Fibroblast of villous mesenchyme (primary cell): ENCODE data around the gene HK1. TPM values are rescaled to one million over a fixed set of nuclear protein-coding genes. Genes with fewer than 3 reads are reported as not detected.
"Not testable (repeated sequence)": the region's sequence is repeated elsewhere in the genome, so short reads cannot be mapped to it uniquely, and the experiment has no call there.

Source experiments
- DNase-seq: peaks from one replicate; pipeline ENCODE4 v3.0.0-alpha.2; 2010; ENCODE audit warnings: low read depth
- H3K4me3 ChIP-seq: 2 replicates; pipeline ENCODE4 v1.5.1; 2011; ENCODE audit warnings: low read depth, mild to moderate bottlenecking, low read length
- total RNA-seq: library from RNA; depleted of rRNA; stranded (reverse); fragments of >200 nt; gene quantifications from 2 replicates; pipeline ENCODE4 v1.2.3, GENCODE V29; 2012
- TF ChIP-seq, protein P1 (sequence below): IDR thresholded peaks from 2 replicates; pipeline ENCODE4 v1.5.1; 2012; ENCODE audit warnings: low read depth, mild to moderate bottlenecking, low read length; ENCODE audit not compliant: insufficient read depth

The HK1 gene
- total RNA-seq, 1 donor, result 91.1 TPM

DNA sequence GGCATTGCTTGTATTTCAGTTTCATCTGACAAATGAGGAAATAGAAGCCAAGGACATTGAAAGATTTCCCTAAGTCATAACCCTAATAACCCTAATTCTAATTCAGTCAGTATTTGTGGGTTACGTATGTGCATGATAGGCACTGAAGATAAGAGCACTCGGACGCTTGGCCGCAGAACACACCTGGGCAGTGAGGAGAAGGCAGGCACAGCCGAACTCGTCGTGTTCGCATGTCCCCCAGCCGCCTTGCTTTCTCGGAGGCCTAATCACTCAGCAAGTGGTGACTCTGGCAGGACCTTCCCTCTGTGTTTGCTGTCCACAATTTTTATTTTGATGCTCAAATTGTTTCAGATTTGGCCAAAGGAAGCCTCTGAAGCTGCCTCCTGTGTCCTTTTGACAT, 34.5 kb upstream of the HK1 start:
- TF ChIP-seq, protein P1, sequence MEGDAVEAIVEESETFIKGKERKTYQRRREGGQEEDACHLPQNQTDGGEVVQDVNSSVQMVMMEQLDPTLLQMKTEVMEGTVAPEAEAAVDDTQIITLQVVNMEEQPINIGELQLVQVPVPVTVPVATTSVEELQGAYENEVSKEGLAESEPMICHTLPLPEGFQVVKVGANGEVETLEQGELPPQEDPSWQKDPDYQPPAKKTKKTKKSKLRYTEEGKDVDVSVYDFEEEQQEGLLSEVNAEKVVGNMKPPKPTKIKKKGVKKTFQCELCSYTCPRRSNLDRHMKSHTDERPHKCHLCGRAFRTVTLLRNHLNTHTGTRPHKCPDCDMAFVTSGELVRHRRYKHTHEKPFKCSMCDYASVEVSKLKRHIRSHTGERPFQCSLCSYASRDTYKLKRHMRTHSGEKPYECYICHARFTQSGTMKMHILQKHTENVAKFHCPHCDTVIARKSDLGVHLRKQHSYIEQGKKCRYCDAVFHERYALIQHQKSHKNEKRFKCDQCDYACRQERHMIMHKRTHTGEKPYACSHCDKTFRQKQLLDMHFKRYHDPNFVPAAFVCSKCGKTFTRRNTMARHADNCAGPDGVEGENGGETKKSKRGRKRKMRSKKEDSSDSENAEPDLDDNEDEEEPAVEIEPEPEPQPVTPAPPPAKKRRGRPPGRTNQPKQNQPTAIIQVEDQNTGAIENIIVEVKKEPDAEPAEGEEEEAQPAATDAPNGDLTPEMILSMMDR, result no peak
- H3K4me3 ChIP-seq, result no peak overlapping the region
- no peak for DNase-seq

DNA sequence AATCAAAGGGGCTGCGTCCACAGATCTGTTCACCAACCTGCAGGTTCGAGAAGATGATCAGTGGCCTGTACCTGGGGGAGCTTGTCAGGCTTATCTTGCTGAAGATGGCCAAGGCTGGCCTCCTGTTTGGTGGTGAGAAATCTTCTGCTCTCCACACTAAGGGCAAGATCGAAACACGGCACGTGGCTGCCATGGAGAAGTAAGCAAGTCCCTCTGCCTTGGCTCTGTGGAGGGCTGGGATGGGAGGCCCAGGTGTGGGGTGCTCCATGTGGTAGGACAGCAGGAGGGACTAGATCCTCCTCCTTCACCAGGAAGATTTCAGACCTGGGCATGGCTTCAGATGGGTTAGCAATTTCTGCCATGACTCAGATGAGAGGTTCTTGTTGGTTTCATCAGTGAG, 32.3 kb upstream of the HK1 start:
- TF ChIP-seq, protein P1, result no peak

DNA sequence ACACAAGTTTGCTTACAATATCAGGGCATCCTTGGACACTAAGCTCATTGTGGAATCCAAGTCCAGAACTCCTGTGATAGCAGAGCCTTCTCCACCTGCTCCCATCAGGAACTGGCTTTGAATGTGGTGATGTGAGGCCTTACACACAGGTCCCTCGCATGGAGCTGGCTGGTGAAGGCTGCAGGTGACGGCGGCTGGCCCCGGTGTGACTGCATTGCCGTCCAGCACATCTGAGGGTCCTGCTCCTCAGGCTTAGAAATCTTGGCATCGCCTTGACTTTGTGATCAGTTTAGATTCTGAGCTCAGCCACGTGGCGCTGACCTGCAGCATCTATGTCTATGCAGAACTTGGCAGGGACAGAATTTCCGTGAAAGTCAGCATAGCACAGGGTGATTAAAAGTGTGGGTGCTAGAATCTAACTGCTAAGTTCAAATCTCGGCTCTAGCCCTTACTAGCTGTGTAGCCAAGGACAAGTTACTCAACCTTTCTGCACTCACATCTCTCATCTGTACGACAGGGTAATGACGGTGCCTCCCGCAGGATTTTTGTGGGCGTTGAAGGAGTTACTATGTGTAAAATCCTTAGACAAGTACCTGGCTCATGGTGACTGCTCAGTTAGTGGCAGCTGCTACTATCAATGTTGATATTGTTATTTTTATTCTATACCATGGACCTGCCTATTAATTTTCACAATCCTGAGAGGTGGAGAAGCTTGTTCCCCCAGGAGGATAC, 31.5 kb upstream of the HK1 start:
- H3K4me3 ChIP-seq, result no peak overlapping the region
- TF ChIP-seq, protein P1, result no peak
- DNase-seq, result no peak

More for the DNA sequence above, 32.3 kb upstream of the HK1 start:
- no peak overlapping the region for H3K4me3 ChIP-seq
- DNase-seq, result no peak

DNA sequence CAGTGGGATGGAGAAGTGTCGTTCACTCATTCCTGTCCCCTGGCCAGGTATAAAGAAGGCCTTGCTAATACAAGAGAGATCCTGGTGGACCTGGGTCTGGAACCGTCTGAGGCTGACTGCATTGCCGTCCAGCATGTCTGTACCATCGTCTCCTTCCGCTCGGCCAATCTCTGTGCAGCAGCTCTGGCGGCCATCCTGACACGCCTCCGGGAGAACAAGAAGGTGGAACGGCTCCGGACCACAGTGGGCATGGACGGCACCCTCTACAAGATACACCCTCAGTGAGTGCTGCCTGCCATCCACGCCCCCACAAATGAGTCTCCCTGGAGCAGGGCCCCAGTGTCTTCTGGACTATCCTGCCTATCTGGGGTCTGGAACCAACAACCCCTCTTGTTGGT, 31.0 kb upstream of the HK1 start:
- TF ChIP-seq, protein P1, result no peak
- no peak overlapping the region for H3K4me3 ChIP-seq
- DNase-seq, result no peak

DNA sequence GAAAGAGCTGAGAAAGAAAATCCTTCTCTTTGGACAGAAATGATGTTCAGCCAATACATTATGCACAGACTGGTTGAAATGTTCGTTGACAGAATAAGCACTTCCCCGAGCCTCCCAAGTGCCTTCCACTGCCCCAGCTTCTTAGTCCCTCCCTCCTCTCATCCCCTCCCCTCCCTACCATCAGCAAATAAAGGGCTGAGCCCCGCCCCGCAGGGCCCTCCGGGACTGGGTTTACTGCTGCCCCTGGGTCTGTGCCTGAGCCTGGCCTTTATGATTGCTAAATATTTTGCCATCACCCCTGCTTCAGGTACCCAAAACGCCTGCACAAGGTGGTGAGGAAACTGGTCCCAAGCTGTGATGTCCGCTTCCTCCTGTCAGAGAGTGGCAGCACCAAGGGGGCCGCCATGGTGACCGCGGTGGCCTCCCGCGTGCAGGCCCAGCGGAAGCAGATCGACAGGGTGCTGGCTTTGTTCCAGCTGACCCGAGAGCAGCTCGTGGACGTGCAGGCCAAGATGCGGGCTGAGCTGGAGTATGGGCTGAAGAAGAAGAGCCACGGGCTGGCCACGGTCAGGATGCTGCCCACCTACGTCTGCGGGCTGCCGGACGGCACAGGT, 30.1 kb upstream of the HK1 start:
- TF ChIP-seq, protein P1, result no peak

DNA sequence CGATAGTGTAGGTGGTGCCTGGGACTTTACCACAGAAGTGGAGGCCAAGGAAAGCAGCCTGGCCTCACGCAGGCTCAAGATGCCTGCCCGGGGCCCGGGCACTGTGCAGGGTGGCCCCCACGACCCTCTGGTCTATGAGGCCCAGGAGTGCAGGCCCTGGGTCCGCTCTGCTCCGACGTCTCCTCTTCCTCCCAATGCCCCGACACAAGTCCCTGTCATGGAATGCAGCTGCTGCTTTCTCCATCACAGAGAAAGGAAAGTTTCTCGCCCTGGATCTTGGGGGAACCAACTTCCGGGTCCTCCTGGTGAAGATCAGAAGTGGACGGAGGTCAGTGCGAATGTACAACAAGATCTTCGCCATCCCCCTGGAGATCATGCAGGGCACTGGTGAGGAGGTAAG, 28.3 kb upstream of the HK1 start:
- TF ChIP-seq, protein P1, result no peak
- H3K4me3 ChIP-seq, result no peak overlapping the region
- DNase-seq, result no peak

More for the DNA sequence above, 30.1 kb upstream of the HK1 start:
- H3K4me3 ChIP-seq, result no peak overlapping the region
- no peak for DNase-seq

DNA sequence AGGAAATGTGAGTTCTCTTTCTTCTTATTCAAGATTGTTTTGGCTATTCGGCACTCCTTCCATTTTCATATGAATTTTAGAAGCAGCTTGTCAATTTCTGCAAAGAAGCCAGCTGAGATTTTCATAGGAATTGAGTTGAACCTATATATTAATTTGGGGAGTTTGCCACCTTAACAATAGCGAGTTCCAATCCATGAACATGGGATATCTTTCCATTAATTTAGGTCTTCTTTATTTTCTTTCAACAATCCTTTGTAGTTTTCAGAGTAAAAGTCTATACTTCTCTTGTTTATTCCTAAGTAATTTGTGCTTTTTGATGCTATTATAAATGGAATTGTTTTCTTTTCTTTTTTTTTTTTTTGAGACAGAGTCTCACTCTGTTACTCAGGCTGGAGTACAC, 26.9 kb upstream of the HK1 start:
- not testable (repeated sequence) for H3K4me3 ChIP-seq, DNase-seq
